ENCODE results near the gene DPYSL4.

DPYSL4 gene

DNA sequence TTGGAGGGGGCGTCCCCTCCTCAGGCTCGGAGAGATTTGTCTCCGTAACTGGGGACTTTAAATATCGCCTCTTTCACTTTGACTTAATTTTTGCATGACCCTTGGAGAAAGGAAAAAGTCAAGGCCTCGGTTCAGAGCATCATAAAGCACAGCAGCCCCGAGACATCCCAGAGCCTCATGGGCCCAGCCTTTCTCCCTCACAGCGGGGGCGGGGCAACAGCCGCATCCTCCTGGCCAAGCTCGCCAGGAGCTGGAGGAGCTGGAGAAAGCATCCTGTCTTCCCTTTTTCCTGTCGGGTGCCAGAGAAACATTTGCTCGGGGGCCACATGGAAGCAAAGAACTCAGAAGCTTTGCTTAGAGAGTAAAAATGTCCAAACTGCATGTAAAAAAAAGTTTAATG, 43.6 kb upstream of the DPYSL4 start:
- Histone ChIP-seq H3K27me3 (ENCODE audit: control insufficient read depth, insufficient read depth, low read length) (no peaks in the 10 kb centered on the region), H3K9ac (ENCODE audit: low read depth, low read length) (no peak overlapping the region), H3K27ac (ENCODE audit: low read depth, low read length) (no peak overlapping the region), H3K36me3 (ENCODE audit: control insufficient read depth, insufficient read depth, low read length) (no peaks in the 10 kb centered on the region), H3K4me3 (ENCODE audit: low read depth, low read length) (no peak overlapping the region), H3K9me3 (ENCODE audit: control insufficient read depth, insufficient read depth, low read length) (no peaks in the 10 kb centered on the region), H3K4me1 (ENCODE audit: control insufficient read depth, insufficient read depth, low read length) (peaks cover 6% of the 10 kb centered on the region; the same call in 1 of the 2 replicates)

DNA sequence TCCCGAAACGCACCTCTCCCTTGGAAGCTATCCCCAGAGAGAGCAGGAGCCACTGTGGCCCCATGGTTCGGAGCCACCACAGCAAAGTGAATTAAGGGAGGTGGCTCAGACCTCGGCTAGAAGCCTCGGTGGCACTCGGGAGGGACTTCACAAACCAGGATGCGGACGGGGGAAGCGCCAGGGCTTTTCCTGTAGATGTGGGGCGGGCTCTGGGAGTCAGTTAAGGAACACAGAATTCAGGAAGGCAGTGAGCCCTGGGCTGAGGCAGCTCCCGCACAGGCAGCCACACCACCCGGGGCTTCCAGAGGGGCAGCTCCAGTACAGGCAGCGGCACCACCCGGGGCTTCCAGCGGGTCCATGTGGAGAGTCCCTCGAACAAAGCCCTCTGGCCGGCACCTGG, 42.7 kb upstream of the DPYSL4 start:
- no peak overlapping the region for H3K4me3 ChIP-seq (ENCODE audit: low read depth, low read length)
- H3K9ac ChIP-seq (ENCODE audit: low read depth, low read length) = no peak overlapping the region
- no peaks in the 10 kb centered on the region for H3K27me3 ChIP-seq (ENCODE audit: control insufficient read depth, insufficient read depth, low read length)
- H3K4me1 ChIP-seq (ENCODE audit: control insufficient read depth, insufficient read depth, low read length) = peaks cover 6% of the 10 kb centered on the region; the same call in 1 of the 2 replicates
- H3K9me3 ChIP-seq (ENCODE audit: control insufficient read depth, insufficient read depth, low read length) = no peaks in the 10 kb centered on the region
- no peak overlapping the region for H3K27ac ChIP-seq (ENCODE audit: low read depth, low read length)
- H3K36me3 ChIP-seq (ENCODE audit: control insufficient read depth, insufficient read depth, low read length) = no peaks in the 10 kb centered on the region

DNA sequence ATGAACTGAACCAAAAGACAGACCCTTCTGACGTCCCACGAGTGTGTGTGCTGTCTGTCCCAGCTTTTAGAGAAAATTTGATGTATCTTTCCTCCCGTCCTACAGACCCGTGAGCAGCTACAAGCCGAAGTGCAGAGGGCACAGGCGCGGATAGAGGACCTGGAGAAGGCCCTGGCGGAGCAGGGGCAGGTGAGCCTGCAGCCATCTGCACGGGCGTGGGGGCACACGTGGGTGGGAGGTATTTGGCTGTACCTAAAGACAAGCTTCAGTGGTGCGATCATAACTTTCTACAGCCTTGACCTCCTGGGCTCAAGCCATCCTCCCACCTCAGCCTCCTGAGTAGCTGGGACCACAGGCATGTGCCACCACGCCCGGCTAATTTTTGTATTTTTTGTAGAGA, 41.7 kb upstream of the DPYSL4 start:
- no peak overlapping the region for H3K4me3 ChIP-seq (ENCODE audit: low read depth, low read length)
- peaks cover 6% of the 10 kb centered on the region; the same call in 1 of the 2 replicates for H3K4me1 ChIP-seq (ENCODE audit: control insufficient read depth, insufficient read depth, low read length)
- no peak overlapping the region for H3K9ac ChIP-seq (ENCODE audit: low read depth, low read length)
- no peaks in the 10 kb centered on the region for H3K9me3 ChIP-seq (ENCODE audit: control insufficient read depth, insufficient read depth, low read length)
- H3K36me3 ChIP-seq (ENCODE audit: control insufficient read depth, insufficient read depth, low read length) = no peaks in the 10 kb centered on the region
- no peak overlapping the region for H3K27ac ChIP-seq (ENCODE audit: low read depth, low read length)
- H3K27me3 ChIP-seq (ENCODE audit: control insufficient read depth, insufficient read depth, low read length) = no peaks in the 10 kb centered on the region

DNA sequence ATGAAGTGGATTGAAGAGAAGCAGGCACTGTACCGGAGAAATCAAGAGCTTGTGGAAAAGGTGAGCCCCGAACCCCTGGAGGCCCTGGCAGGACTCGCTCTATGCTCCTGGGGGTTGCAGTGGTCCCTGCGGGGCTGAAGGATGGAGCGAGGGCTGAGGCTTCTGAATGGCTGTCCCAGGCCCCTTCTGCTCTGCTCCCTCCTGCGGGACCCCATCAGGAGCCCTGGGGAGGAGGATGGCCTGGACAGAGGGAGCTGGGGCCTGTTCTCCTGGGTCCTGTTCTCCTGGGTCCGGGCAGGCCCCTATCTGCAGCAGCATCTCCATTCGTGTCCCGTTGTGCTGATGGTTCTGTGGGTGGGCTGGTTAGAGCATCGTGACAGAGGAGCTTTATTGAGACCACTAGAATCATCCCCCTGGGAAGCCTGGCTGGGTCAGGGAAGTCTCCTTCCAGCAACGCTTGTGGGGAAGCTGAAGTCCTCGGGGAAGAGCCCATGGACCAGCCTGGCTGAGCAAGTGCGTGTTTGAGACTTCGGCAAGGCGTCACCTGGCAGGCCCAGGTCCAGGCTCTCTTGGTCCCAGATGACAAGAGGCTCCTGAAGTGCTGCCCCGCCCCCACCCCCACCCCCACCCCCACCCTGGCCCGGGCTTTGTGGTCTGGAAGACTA, 41.1 kb upstream of the DPYSL4 start:
- no peaks in the 10 kb centered on the region for H3K27me3 ChIP-seq (ENCODE audit: control insufficient read depth, insufficient read depth, low read length)
- H3K4me3 ChIP-seq (ENCODE audit: low read depth, low read length) = no peak overlapping the region
- peaks cover 6% of the 10 kb centered on the region; the same call in 1 of the 2 replicates for H3K4me1 ChIP-seq (ENCODE audit: control insufficient read depth, insufficient read depth, low read length)
- no peaks in the 10 kb centered on the region for H3K36me3 ChIP-seq (ENCODE audit: control insufficient read depth, insufficient read depth, low read length)
- no peak overlapping the region for H3K27ac ChIP-seq (ENCODE audit: low read depth, low read length)
- no peaks in the 10 kb centered on the region for H3K9me3 ChIP-seq (ENCODE audit: control insufficient read depth, insufficient read depth, low read length)
- H3K9ac ChIP-seq (ENCODE audit: low read depth, low read length) = no peak overlapping the region

DNA sequence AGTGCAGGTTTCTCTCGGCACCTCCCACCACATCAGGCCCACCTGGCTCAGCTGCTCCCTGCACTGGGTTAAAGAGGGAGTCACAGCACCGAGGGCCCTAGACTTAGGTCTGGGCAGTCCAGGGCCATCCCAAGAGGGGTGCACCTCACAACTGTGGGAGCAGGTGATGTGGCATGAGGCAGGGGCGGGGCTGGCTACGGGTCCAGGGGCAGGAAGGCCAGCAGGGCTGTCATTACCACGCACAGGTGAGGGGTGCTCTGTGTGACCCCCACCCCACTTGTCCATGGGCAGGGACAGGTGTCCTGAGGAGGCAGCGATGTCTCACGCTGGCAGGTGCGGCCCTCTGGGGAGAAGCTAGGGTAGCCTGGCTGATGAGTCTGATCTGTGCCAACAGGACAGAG, 40.5 kb upstream of the DPYSL4 start:
- Histone ChIP-seq H3K9ac (ENCODE audit: low read depth, low read length) (no peak overlapping the region), H3K27ac (ENCODE audit: low read depth, low read length) (no peak overlapping the region), H3K36me3 (ENCODE audit: control insufficient read depth, insufficient read depth, low read length) (no peaks in the 10 kb centered on the region), H3K27me3 (ENCODE audit: control insufficient read depth, insufficient read depth, low read length) (no peaks in the 10 kb centered on the region), H3K4me1 (ENCODE audit: control insufficient read depth, insufficient read depth, low read length) (peaks cover 6% of the 10 kb centered on the region; the same call in 1 of the 2 replicates), H3K9me3 (ENCODE audit: control insufficient read depth, insufficient read depth, low read length) (no peaks in the 10 kb centered on the region), H3K4me3 (ENCODE audit: low read depth, low read length) (no peak overlapping the region)

DNA sequence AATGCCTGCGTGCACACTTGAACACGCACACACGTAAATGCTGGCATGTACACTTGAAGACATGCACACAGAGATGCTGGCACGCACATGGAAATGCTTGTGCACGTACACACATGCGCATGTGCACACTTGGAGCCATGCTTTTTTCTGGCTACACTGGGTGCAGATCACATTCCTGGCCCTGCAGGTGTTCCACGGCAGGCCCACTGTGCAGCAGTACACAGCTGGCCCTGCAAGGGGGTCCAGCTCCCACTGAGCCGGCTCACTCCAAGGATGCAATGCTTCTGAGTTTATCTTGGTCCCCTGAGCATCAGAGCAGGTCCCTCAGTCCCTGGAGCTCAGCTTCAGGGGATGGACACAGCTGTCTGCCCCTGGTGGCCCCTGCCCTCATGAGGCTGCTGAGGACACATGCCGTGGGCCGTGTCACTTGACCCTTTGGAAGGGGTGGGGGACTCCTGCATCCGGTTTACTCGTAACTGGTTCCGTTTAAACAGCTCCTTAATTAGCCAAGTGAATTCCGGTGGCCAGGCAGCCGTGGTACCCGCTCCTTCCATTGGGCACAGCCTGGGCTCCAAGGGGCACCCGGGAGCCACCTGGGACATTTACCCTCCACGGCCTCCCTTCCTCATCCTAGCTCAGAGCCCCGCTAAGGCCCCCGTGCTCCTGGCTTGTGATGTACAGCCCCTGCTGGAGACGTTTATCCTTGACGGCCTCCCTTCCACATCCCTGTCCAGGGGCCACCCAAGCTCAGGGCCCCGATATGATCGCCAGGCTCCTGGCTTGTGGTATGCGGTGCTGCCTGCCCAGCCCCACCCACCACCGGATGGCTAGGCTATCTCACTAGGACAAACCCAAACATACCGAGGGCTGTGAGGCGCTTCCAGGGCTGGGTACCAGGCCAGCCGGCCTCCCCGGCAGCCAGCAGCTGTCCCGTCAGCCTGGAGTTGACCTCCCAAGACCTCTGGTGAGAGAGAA, 39.5 kb upstream of the DPYSL4 start:
- H3K4me1 ChIP-seq (ENCODE audit: control insufficient read depth, insufficient read depth, low read length) = peaks cover 6% of the 10 kb centered on the region; the same call in 1 of the 2 replicates
- H3K27ac ChIP-seq (ENCODE audit: low read depth, low read length) = no peak overlapping the region
- H3K36me3 ChIP-seq (ENCODE audit: control insufficient read depth, insufficient read depth, low read length) = no peaks in the 10 kb centered on the region
- no peaks in the 10 kb centered on the region for H3K27me3 ChIP-seq (ENCODE audit: control insufficient read depth, insufficient read depth, low read length)
- H3K4me3 ChIP-seq (ENCODE audit: low read depth, low read length) = no peak overlapping the region
- no peak overlapping the region for H3K9ac ChIP-seq (ENCODE audit: low read depth, low read length)
- no peaks in the 10 kb centered on the region for H3K9me3 ChIP-seq (ENCODE audit: control insufficient read depth, insufficient read depth, low read length)

DNA sequence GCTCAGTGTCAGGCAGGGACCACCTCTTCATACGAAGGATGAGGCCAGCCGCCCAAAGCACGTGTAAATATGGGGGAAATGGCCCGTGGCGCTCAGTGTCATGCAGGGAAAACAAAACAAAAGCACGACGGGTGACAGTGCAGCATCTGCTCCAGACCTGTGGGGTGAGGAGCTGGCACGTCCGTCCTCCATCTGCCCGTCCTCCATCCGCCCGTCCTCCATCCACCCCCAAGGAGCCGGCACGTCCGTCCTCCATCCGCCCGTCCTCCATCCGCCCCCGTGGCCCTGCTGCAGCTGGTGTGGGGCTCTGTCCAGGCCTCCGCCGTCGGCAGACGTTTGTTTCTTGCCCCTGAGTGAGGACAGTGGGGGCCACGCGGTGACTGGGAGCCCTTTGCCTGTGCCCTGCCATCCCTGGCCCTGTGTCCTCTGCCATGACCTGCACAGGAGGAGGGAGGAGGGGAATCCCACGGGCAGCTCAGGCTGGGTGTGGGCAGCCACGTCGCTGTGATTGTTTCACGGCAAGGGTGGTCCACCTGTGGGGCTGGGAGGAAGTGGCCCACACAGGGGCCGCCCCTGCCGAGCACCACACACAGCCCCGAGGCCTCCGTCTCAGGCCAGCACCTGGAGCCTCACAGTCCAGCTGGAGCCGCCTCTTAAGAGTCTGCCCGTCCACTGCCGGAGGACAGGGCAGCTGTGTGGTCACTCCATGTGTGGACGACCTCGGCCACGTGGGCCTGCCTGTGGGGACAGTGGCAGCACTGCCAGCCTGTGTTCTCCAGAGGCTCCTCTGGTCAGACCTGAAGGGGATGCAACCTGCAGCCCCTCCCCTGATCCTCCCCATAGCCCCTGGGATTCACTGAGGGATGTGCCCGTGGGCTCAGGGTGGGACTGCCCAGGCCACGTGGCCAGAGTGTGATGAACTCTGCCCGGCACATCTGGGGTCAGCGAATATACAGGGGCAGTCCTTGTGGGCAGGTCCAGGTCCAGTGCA, 38.2 kb upstream of the DPYSL4 start:
- peaks cover 2% of the 10 kb centered on the region; the same call in 1 of the 2 replicates for H3K4me1 ChIP-seq (ENCODE audit: control insufficient read depth, insufficient read depth, low read length)
- no peak overlapping the region for H3K27ac ChIP-seq (ENCODE audit: low read depth, low read length)
- H3K4me3 ChIP-seq (ENCODE audit: low read depth, low read length) = no peak overlapping the region
- no peaks in the 10 kb centered on the region for H3K36me3 ChIP-seq (ENCODE audit: control insufficient read depth, insufficient read depth, low read length)
- H3K27me3 ChIP-seq (ENCODE audit: control insufficient read depth, insufficient read depth, low read length) = no peaks in the 10 kb centered on the region
- H3K9me3 ChIP-seq (ENCODE audit: control insufficient read depth, insufficient read depth, low read length) = no peaks in the 10 kb centered on the region
- no peak overlapping the region for H3K9ac ChIP-seq (ENCODE audit: low read depth, low read length)

DNA sequence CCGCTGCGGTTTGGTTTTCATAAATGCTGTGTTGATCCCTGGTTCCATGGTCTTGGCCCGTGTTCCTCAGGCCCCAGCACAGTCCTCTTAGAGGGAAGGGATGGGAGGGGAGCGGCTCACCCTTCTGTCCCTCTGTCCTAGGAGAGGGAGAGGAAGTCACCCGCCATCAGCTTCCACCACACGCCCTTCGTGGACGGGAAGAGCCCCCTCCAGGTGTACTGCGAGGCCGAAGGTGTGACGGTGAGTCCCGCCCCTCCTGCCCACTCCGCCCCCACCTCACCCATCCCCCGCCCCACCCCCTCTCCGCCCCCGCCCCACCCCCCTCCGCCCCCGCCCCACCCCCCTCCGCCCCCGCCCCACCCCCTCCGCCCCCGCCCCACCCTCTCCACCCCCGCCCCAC, 37.5 kb upstream of the DPYSL4 start:
- Histone ChIP-seq H3K4me3 (ENCODE audit: low read depth, low read length) (no peak overlapping the region), H3K36me3 (ENCODE audit: control insufficient read depth, insufficient read depth, low read length) (no peaks in the 10 kb centered on the region), H3K9ac (ENCODE audit: low read depth, low read length) (no peak overlapping the region), H3K27me3 (ENCODE audit: control insufficient read depth, insufficient read depth, low read length) (no peaks in the 10 kb centered on the region), H3K27ac (ENCODE audit: low read depth, low read length) (no peak overlapping the region), H3K9me3 (ENCODE audit: control insufficient read depth, insufficient read depth, low read length) (no peaks in the 10 kb centered on the region), H3K4me1 (ENCODE audit: control insufficient read depth, insufficient read depth, low read length) (no peaks in the 10 kb centered on the region)

DNA sequence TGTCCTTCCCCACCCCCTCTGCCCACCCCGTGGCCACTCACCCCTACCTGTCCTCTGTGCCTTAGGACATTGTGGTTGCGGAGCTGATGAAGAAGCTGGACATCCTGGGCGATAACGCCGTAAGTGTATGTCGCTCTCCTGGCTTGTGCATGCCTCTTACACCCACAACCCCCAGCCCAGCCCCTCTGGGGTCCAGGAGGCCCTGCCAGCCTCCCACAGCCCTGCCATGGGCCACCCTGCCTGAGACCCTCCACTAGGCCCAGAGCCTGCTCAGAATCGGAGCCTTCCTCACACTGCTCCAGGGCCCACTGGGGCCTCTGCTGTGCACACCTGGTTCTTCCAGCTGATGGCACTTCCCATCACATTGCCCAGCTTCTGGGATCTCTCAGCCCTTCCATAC, 36.8 kb upstream of the DPYSL4 start:
- Histone ChIP-seq H3K4me1 (ENCODE audit: control insufficient read depth, insufficient read depth, low read length) (no peaks in the 10 kb centered on the region), H3K9ac (ENCODE audit: low read depth, low read length) (no peak overlapping the region), H3K27ac (ENCODE audit: low read depth, low read length) (no peak overlapping the region), H3K9me3 (ENCODE audit: control insufficient read depth, insufficient read depth, low read length) (no peaks in the 10 kb centered on the region), H3K4me3 (ENCODE audit: low read depth, low read length) (no peak overlapping the region), H3K27me3 (ENCODE audit: control insufficient read depth, insufficient read depth, low read length) (no peaks in the 10 kb centered on the region), H3K36me3 (ENCODE audit: control insufficient read depth, insufficient read depth, low read length) (no peaks in the 10 kb centered on the region)

DNA sequence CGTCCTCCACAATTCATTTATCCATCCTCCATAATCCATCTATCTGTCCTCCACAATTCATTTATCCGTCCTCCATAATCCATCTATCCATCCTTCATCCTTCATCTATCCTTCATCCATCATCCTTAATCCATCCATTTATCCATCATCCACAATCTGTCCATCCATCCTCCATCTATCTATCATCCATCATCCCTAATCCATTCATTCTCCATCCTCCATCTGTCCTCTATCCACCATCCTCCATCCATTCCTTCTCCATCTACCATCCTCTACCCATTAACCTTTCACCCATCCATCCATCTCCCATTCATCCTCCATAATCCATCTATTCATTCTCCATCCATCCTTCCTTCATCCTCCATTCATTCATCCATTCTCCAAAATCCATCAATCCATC, 36.0 kb upstream of the DPYSL4 start:
- Histone ChIP-seq H3K27me3 (ENCODE audit: control insufficient read depth, insufficient read depth, low read length) (no peaks in the 10 kb centered on the region), H3K27ac (ENCODE audit: low read depth, low read length) (no peak overlapping the region), H3K4me1 (ENCODE audit: control insufficient read depth, insufficient read depth, low read length) (no peaks in the 10 kb centered on the region), H3K9ac (ENCODE audit: low read depth, low read length) (no peak overlapping the region), H3K36me3 (ENCODE audit: control insufficient read depth, insufficient read depth, low read length) (no peaks in the 10 kb centered on the region), H3K4me3 (ENCODE audit: low read depth, low read length) (no peak overlapping the region), H3K9me3 (ENCODE audit: control insufficient read depth, insufficient read depth, low read length) (no peaks in the 10 kb centered on the region)
